WERI-Rb-1 (cell line): ENCODE measurements around the gene OR10G7.

Experiments
- DNase-seq: peaks from one replicate; pipeline ENCODE4 v3.0.0-alpha.2; 2020
- H3K27ac ChIP-seq: fragments of 250-450 bp; sonication (Bioruptor Pico); 2 replicates; pipeline ENCODE4 v1.5.1; 2020; ENCODE audit warnings: mild to moderate bottlenecking, moderate library complexity
- H3K27me3 ChIP-seq: fragments of 250-450 bp; sonication (Bioruptor Pico); 2 replicates; pipeline ENCODE4 v1.5.1; 2021; ENCODE audit warnings: mild to moderate bottlenecking, low read depth, moderate library complexity; ENCODE audit not compliant: insufficient read depth, severe bottlenecking
- H3K36me3 ChIP-seq: fragments of 250-450 bp; sonication (Bioruptor Pico); 2 replicates; pipeline ENCODE4 v1.5.1; 2020; ENCODE audit warnings: mild to moderate bottlenecking, moderate library complexity
- H3K4me3 ChIP-seq: 2 replicates; pipeline ENCODE4 v1.5.1; 2011; ENCODE audit warnings: low read depth, mild to moderate bottlenecking, control low read depth, low read length
- H3K9me3 ChIP-seq: fragments of 250-450 bp; sonication (Bioruptor Pico); 2 replicates; pipeline ENCODE4 v1.5.1; 2021; ENCODE audit warnings: mild to moderate bottlenecking, moderate library complexity; ENCODE audit not compliant: severe bottlenecking
- TF ChIP-seq, protein P1 (sequence below): IDR thresholded peaks from 2 replicates; pipeline ENCODE4 v1.5.1; 2011; ENCODE audit warnings: low read depth, mild to moderate bottlenecking, control low read depth, inconsistent platforms, low read length

Gene OR10G7

DNA sequence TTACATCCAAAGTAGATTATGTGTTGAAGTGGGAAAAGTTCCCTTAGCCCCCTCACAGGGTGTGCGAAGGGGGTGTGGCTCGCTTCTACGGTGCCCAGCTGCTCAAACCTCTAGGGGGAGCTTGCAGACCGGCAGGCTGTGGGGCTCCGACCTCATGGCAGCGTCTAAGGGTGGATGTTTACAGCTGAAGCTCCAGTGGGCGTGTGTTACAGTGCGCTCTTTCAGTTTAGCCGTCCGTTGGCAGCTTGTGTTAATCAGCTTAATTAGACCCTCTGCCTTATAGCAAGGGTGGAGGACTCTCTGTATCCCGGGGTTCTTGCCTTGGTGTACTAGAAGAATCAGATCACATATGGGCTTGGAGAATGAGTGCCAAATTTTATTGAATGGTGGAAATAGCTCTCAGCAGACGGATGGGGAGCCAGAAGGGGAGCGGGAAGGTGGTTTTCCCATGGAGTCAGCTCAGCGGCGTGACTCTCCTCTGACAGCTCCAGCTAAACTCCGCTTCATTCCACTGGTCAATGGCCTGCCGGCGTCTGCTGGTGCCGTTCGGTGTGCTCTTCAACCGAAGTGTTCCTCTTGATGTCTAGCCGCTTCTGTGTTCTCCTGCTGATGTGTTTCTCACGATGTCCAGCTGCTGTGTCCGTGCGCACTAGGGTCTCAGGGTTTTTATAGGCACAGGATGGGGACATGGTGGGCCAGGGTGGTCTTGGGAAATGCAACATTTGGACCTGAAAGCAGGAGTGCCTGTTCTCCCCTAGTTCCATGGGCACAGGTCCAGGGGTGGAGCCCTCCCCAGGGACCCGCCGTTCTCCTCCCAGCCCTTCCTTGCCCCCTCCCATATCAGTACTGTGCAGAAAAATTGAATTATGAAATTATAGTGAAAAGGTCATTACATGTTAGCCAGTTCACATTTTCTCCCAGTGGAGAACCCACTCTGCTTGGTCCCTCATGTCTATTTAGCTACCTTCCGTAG lies 28.6 kb upstream of the OR10G7 start:
- H3K27ac ChIP-seq: peak overlapping the region; percentile 37
- H3K4me3 ChIP-seq: peak overlapping the region; percentile 39
- TF ChIP-seq, protein P1, sequence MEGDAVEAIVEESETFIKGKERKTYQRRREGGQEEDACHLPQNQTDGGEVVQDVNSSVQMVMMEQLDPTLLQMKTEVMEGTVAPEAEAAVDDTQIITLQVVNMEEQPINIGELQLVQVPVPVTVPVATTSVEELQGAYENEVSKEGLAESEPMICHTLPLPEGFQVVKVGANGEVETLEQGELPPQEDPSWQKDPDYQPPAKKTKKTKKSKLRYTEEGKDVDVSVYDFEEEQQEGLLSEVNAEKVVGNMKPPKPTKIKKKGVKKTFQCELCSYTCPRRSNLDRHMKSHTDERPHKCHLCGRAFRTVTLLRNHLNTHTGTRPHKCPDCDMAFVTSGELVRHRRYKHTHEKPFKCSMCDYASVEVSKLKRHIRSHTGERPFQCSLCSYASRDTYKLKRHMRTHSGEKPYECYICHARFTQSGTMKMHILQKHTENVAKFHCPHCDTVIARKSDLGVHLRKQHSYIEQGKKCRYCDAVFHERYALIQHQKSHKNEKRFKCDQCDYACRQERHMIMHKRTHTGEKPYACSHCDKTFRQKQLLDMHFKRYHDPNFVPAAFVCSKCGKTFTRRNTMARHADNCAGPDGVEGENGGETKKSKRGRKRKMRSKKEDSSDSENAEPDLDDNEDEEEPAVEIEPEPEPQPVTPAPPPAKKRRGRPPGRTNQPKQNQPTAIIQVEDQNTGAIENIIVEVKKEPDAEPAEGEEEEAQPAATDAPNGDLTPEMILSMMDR: peak; percentile 87
- H3K27me3 ChIP-seq: no peaks in the 10 kb centered on the region
- no peaks in the 10 kb centered on the region for H3K9me3 ChIP-seq
- no peaks in the 10 kb centered on the region for H3K36me3 ChIP-seq
- DNase-seq: peak; percentile 91

DNA sequence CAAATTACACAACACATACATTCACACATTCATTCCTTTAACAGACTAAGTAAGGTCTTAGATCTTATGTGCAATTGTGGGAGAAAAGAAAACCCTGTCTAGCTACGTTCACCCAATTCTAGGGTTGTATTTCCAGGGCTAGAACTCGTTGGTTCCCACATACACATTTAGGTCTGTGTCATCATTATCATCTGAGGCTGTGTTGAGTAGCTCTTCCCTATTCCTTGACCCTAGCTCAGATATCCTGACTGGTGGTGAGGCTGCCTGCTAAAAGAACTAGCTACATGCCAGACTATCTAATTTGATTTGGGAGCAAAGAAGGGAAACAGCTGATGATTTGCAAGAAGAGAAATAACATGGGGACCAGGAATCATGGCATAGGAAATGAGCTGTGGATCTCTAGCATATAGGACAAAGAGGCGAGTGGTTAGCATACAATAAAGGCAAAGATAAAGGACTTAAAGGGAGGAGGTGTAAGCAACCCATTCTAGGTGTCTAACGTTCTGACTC lies 27.5 kb upstream of the OR10G7 start:
- Histone ChIP-seq H3K9me3 (no peaks in the 10 kb centered on the region), H3K4me3 (no peak overlapping the region), H3K27ac (no peak overlapping the region), H3K36me3 (no peaks in the 10 kb centered on the region), H3K27me3 (no peaks in the 10 kb centered on the region)
- TF ChIP-seq, protein P1: no peak
- no peak for DNase-seq

DNA sequence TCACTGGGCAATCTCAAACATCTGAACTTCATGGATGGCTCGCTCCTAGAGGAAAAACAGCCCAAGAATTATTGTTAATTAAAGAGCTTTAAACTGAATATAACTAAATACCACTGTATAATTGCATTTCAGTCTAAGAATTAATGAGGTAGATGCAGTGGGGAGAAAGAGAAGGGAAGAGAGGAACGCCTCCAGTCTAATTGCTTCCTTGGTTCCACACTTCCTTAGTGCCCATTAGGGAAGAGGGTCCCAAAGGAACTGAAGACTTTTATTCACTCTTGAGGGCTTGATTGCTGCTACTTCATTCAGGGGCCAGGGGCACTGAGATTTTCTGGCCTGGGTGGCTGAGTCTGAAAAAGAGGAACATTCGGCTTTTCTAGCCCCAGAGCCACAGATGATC lies 11.8 kb upstream of the OR10G7 start:
- DNase-seq: no peak
- no peaks in the 10 kb centered on the region for H3K9me3 ChIP-seq
- TF ChIP-seq, protein P1: no peak
- H3K4me3 ChIP-seq: no peak overlapping the region
- H3K27me3 ChIP-seq: no peaks in the 10 kb centered on the region
- no peaks in the 10 kb centered on the region for H3K36me3 ChIP-seq
- H3K27ac ChIP-seq: no peak overlapping the region

DNA sequence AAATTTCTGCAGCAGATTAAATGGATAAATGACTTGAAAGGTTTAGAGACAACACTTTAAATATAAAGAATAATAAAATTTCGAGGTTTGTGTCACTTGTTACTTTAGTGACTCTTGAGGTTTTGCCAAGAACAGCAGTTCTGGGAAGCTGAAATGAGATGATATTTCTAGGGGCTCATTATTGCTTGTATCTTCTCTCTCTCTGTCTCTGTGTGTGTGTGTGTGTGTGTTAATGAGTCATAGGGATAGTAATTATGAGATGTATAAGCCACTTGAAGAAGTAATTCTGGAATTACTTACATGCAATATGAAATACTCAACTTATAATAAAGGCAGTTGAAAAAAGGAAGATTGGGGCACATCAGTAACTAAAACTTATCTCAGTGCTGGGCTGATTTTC lies 9.6 kb upstream of the OR10G7 start:
- TF ChIP-seq, protein P1: no peak
- Histone ChIP-seq H3K27me3 (no peaks in the 10 kb centered on the region), H3K27ac (no peak overlapping the region), H3K4me3 (no peak overlapping the region), H3K9me3 (no peaks in the 10 kb centered on the region), H3K36me3 (no peaks in the 10 kb centered on the region)
- DNase-seq: no peak

DNA sequence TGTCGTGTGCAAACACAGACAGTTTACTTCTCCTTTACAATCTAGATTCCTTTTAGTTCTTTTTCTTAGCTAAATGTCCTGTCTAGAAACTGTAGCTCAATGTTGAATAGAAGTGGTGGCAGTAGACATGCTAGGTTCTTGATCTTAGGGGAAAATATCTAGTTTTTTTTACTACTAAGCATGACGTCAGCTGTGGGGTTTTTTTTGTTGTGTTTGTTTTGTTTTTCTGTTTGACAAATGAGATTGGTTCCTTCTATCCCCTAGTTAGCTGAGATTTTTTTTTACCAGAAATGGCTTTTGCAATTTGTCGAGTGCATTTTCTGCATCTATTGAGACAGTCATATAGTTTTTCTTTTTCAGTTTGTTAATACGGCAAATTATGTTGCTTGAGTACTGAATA lies 2.3 kb upstream of the OR10G7 start:
- DNase-seq: no peak
- no peaks in the 10 kb centered on the region for H3K36me3 ChIP-seq
- no peak overlapping the region for H3K27ac ChIP-seq
- TF ChIP-seq, protein P1: no peak
- no peaks in the 10 kb centered on the region for H3K9me3 ChIP-seq
- H3K4me3 ChIP-seq: no peak overlapping the region
- H3K27me3 ChIP-seq: no peaks in the 10 kb centered on the region

DNA sequence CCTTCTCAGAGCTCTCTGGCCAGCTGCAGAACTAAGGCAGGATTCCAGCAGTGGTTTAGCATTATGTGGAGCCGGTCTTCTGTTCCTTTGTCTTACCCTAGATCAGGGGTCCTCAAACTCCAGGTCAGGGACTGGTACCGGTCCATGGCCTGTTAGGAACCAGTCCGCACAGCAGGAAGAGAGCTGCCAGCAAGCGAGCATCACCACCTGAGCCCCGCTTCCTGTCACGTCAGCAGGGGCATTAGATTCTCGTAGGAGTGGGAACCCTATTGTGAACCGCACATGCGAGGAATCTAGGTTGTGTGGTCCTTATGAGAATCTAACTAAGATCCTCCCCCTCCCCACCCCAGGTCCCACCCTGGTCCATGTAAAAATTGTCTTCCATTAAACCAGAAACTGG lies 1.6 kb downstream of the OR10G7 start:
- H3K27ac ChIP-seq: no peak overlapping the region
- no peak overlapping the region for H3K4me3 ChIP-seq
- no peaks in the 10 kb centered on the region for H3K36me3 ChIP-seq
- H3K27me3 ChIP-seq: no peaks in the 10 kb centered on the region
- TF ChIP-seq, protein P1: no peak
- H3K9me3 ChIP-seq: no peaks in the 10 kb centered on the region
- no peak for DNase-seq
